K562 (cell line): ENCODE measurements around the gene CD38. TPM values are rescaled to one million over a fixed set of nuclear protein-coding genes. Genes with fewer than 3 reads are reported as not detected.

Experiments
- ATAC-seq: fragments of 200-7000 bp; cut with Tn5 transposase; 3 replicates; pipeline ENCODE4 v1.9.1; 2020; ENCODE audit warnings: moderate library complexity
- BruUV-seq: library from RNA; stranded (reverse); fragments of 400-500 nt; replicated peaks from 2 replicates; lab custom pipeline; 2021; lab: Mats Ljungman, UMichigan
- CTCF ChIA-PET: fragments of 300-600 bp; formaldehyde crosslinking; extraction: SDS; loops from one replicate; lab custom pipeline; 2021; ENCODE audit warnings: low intra/inter-chr PET ratio; lab: Yijun Ruan, JAX
- POLR2A ChIA-PET: fragments of 300-600, 350-650 bp; sonication (Branson Sonifier 250); formaldehyde crosslinking; extraction: SDS; loops from one replicate; lab custom pipeline; 2021; ENCODE audit warnings: antibody characterized with exemption, inconsistent platforms; lab: Yijun Ruan, JAX
- DNase-seq, 4 experiments: peaks; one replicate each; pipeline versions ENCODE4 v3.0.0 to v3.0.0-alpha.2; 2011 to 2018; ENCODE audit warnings: low spot score in 3 of 4, mixed read lengths in 3 of 4; ENCODE audit errors: extremely low read depth in 1 of 4
- FAIRE-seq: peaks from 2 replicates; lab custom pipeline; 2011; peaks lifted over from hg19 to GRCh38; lab: Jason Lieb, UNC
- H2AFZ ChIP-seq: 2 replicates; pipeline ENCODE4 v1.6.0; 2011; ENCODE audit warnings: low read depth, low read length, control low read depth, inconsistent platforms
- H3K27ac ChIP-seq: fragments of 200-600 bp; 3 replicates; pipeline ENCODE4 v1.8.0; 2011; ENCODE audit warnings: low read depth, mild to moderate bottlenecking, control low read depth, inconsistent platforms, low read length, moderate library complexity, mixed read lengths; ENCODE audit errors: extremely low read depth
- H3K27me3 ChIP-seq, 2 experiments: fragments of 300-600 bp in 1 of 2; 2 replicates in 1 of 2; 3 replicates in 1 of 2; pipeline versions ENCODE4 v1.6.0 to v1.8.0; 2011; ENCODE audit warnings: inconsistent platforms in 2 of 2, low read length in 2 of 2, mild to moderate bottlenecking in 1 of 2, mixed read lengths in 1 of 2, moderate library complexity in 1 of 2; ENCODE audit not compliant: control insufficient read depth in 2 of 2, insufficient read depth in 2 of 2
- H3K36me3 ChIP-seq: fragments of 300-600 bp; 3 replicates; pipeline ENCODE4 v1.8.0; 2011; ENCODE audit warnings: mild to moderate bottlenecking, low read length, inconsistent platforms; ENCODE audit not compliant: control insufficient read depth, insufficient read depth
- H3K4me1 ChIP-seq, 2 experiments: fragments of 200-600 bp in 1 of 2; replicated peaks in 1 of 2; 2 replicates in 1 of 2; 3 replicates in 1 of 2; pipeline versions ENCODE4 v1.5.1 to v1.8.0; 2011; ENCODE audit warnings: inconsistent platforms in 2 of 2, low read length in 2 of 2, mild to moderate bottlenecking in 1 of 2, mixed read lengths in 1 of 2, moderate library complexity in 1 of 2; ENCODE audit not compliant: control insufficient read depth in 2 of 2, insufficient read depth in 2 of 2
- H3K4me2 ChIP-seq: 2 replicates; pipeline ENCODE4 v1.6.1; 2011; ENCODE audit warnings: low read length, control low read depth, inconsistent platforms, mixed read lengths; ENCODE audit not compliant: insufficient read depth
- H3K4me3 ChIP-seq: fragments of 200-600 bp; sonication (generic), shearing (Covaris generic); 2 replicates; pipeline ENCODE4 v1.5.1; 2016; ENCODE audit warnings: control low read depth, inconsistent platforms
- H3K79me2 ChIP-seq: fragments of 200-600 bp; 3 replicates; pipeline ENCODE4 v1.8.0; 2011; ENCODE audit warnings: low read length, inconsistent platforms; ENCODE audit not compliant: control insufficient read depth, insufficient read depth
- H3K9ac ChIP-seq, 2 experiments: 2 replicates each; pipeline versions ENCODE4 v1.6.0 to v1.6.1; 2011; ENCODE audit warnings: low read depth in 2 of 2, low read length in 2 of 2, control low read depth in 1 of 2, inconsistent platforms in 1 of 2, mild to moderate bottlenecking in 1 of 2, mixed read lengths in 1 of 2; ENCODE audit not compliant: insufficient read depth in 1 of 2
- H3K9me1 ChIP-seq: one replicate; pipeline ENCODE4 v1.6.0; 2011; ENCODE audit warnings: inconsistent platforms, mild to moderate bottlenecking, low read length, moderate library complexity; ENCODE audit not compliant: control insufficient read depth, insufficient read depth
- H3K9me3 ChIP-seq: replicated peaks from 2 replicates; pipeline ENCODE4 v1.5.1; 2011; ENCODE audit warnings: low read depth, low read length, inconsistent platforms; ENCODE audit not compliant: control insufficient read depth, insufficient read depth
- H4K20me1 ChIP-seq: replicated peaks from 2 replicates; pipeline ENCODE4 v1.6.1; 2011; ENCODE audit warnings: low read length, inconsistent platforms, mixed read lengths; ENCODE audit not compliant: control insufficient read depth, insufficient read depth
- BHLHE40 ChIP-seq: IDR thresholded peaks from 2 replicates; pipeline ENCODE4 v1.6.1; 2011; ENCODE audit warnings: low read length, improper control_type of control experiment
- EGR1 ChIP-seq: fragments of 450-650 bp; conservative IDR thresholded peaks from 2 replicates; pipeline ENCODE4 v1.6.1; 2017; ENCODE audit warnings: mild to moderate bottlenecking
- ELF1 ChIP-seq: fragments of 200-800 bp; sonication (Bioruptor generic); IDR thresholded peaks from 2 replicates; pipeline ENCODE4 v1.6.1; 2016; ENCODE audit warnings: missing genetic modification characterization, missing compliant biosample characterization
- NCOR1 ChIP-seq: fragments of 450-650 bp; IDR thresholded peaks from 2 replicates; pipeline ENCODE4 v1.6.1; 2016; ENCODE audit warnings: mild to moderate bottlenecking, moderate library complexity
- PHTF2 ChIP-seq: fragments of 250-450 bp; sonication (Bioruptor Pico); IDR thresholded peaks from 2 replicates; pipeline ENCODE4 v1.5.0; 2021; ENCODE audit warnings: mild to moderate bottlenecking
- SMC3 ChIP-seq: conservative IDR thresholded peaks from 2 replicates; pipeline ENCODE4 v1.6.1; 2011; ENCODE audit warnings: low read depth, low read length, improper control_type of control experiment; ENCODE audit not compliant: insufficient read depth
- SP1 ChIP-seq: sonication (generic); formaldehyde crosslinking; IDR thresholded peaks from 2 replicates; pipeline ENCODE4 v1.8.1; 2022; ENCODE audit warnings: mild to moderate bottlenecking, missing genetic modification reagents
- STAT6 ChIP-seq: sonication (generic); formaldehyde crosslinking; IDR thresholded peaks from 2 replicates; pipeline ENCODE4 v1.8.1; 2023; ENCODE audit warnings: mild to moderate bottlenecking, missing genetic modification reagents
- TGIF2 ChIP-seq: sonication (generic); formaldehyde crosslinking; IDR thresholded peaks from 2 replicates; pipeline ENCODE4 v1.8.1; 2022; ENCODE audit warnings: mild to moderate bottlenecking, missing genetic modification reagents, moderate library complexity
- ZC3H4 ChIP-seq: sonication (generic); formaldehyde crosslinking; IDR thresholded peaks from 2 replicates; pipeline ENCODE4 v1.9.0; 2021; ENCODE audit warnings: missing genetic modification reagents, borderline replicate concordance
- ZNF717 ChIP-seq: fragments of 250-450 bp; sonication (Bioruptor Pico); IDR thresholded peaks from 2 replicates; pipeline ENCODE4 v1.5.0; 2021
- WGBS: fragments of 100-300 bp; shearing (Covaris generic); methylation state at CpG from one replicate; pipeline ENCODE4 v1.1.6; 2016; ENCODE audit warnings: low coverage, mixed read lengths; ENCODE audit not compliant: insufficient coverage; ENCODE audit errors: missing lambda C conversion rate; 5-methylcytosine and 5-hydroxymethylcytosine counted together
- in situ Hi-C: fragments of 300-500 bp; cut with MboI; formaldehyde crosslinking; loops from 4 replicates; pipeline ENCODE4 v1.15.0; 2018; ENCODE audit warnings: inconsistent platforms, mixed read lengths
- intact Hi-C: fragments of 100-400 bp; cut with micrococcal nuclease; formaldehyde crosslinking; loops from 2 replicates; pipeline ENCODE4 v1.14.2; 2022
- polyA plus RNA-seq, 8 experiments: library from polyadenylated mRNA; depleted of rRNA in 4 of 8; stranded (reverse) in 5 of 8; unstranded in 3 of 8; fragments of >200 nt; fragmentation: Nextera tagmentation in 2 of 8; fragmentation: Illumina TruSeq in 1 of 8; extraction: Ambion mirVana in 2 of 8; extraction: Trizol in 1 of 8; gene quantifications; 2 replicates each; pipeline versions ENCODE4 v1.2.1 to v1.2.3, GENCODE V29; 2011 to 2014; ENCODE audit warnings: inconsistent platforms in 1 of 8, missing spikeins in 1 of 8
- total RNA-seq, 7 experiments: library from RNA; depleted of rRNA in 6 of 7; stranded (reverse); fragments of >200 nt in 6 of 7; fragmentation: Illumina TruSeq in 2 of 7; extraction: Trizol in 2 of 7; gene quantifications; 2 replicates each; pipeline versions ENCODE4 v1.2.1 to v1.2.3, GENCODE V29; 2011 to 2021; ENCODE audit warnings: low replicate concordance in 1 of 7

The CD38 gene
- total and polyA plus RNA-seq, 9 of the 15 experiments (the other 6 are each of a cell fraction or from before 2014, with no cell fraction given) = 0.04 to 0.06 (median 0.04) TPM; not detected in 5

DNA sequence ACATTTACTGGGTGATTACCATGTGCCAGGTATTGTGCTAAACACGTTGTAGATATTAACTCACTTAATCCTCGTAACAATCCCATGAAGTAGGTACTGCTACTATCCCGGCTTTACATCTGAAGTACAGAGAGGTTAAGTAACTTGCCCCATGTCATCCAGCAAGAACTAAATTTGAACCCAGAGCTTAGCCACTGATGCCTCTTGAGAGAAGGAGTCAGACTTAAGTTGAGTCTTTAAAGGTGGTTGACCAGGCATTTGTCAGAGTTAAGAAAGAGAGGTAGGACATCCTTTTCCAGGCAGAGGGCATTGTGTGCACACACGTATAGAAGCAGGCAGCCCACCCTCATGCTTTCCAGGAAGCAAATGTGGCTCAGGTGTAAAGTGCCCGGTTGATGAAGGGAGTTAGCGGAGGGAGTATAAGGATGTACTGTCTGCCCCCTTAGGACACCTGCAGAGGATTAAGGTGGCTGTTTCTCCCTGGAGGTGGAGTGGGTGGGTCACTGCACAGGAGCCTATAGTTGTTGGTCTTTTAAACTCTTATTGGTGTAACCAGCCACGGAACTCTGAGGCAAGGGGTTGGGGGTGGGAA lies 335 bp upstream of the CD38 start:
- CTCF ChIA-PET = no interaction called here
- no peak overlapping the region for H2AFZ ChIP-seq
- no peak overlapping the region for H3K9ac ChIP-seq
- no peak overlapping the region for H3K4me3 ChIP-seq
- no peaks in the 10 kb centered on the region for H3K36me3 ChIP-seq
- in situ Hi-C loops = no loop called here
- no peak overlapping the region for H3K27ac ChIP-seq
- no peak for FAIRE-seq
- no peak overlapping the region for H3K4me2 ChIP-seq
- H3K79me2 ChIP-seq = no peaks in the 10 kb centered on the region
- no peak for ATAC-seq
- H3K4me1 ChIP-seq = peaks cover 0 to 8% of the 10 kb centered on the region in 2 experiments; a peak in 2 of 5 replicates
- POLR2A ChIA-PET = no interaction called here
- no peaks in the 10 kb centered on the region for H4K20me1 ChIP-seq
- no peaks in the 10 kb centered on the region for H3K9me1 ChIP-seq
- H3K9me3 ChIP-seq = no peaks in the 10 kb centered on the region
- TF ChIP-seq PHTF2 (CRISPR knock-in tag) = no peak
- no peak for TF ChIP-seq STAT6 (CRISPR knock-in tag)
- no peak for TF ChIP-seq SP1
- TF ChIP-seq ELF1 (tag) = no peak
- no peak for TF ChIP-seq NCOR1
- no peak for TF ChIP-seq TGIF2
- TF ChIP-seq ZNF717 (CRISPR knock-in tag) = no peak
- no peak for TF ChIP-seq ZC3H4 (CRISPR knock-in tag)
- TF ChIP-seq EGR1 = no peak
- TF ChIP-seq SMC3 = no peak
- TF ChIP-seq BHLHE40 = no peak
- DNase-seq = no peak
- peaks cover 24 to 29% of the 10 kb centered on the region in 2 experiments; a peak in 3 of 5 replicates for H3K27me3 ChIP-seq
- intact Hi-C loops = no loop called here
- no TSS peak for BruUV-seq
- WGBS = 1% methylated on average over 7 of the region's 7 CpGs
